GM12864 (cell line): ENCODE measurements around the gene KSR1.
"Not testable (repeated sequence)": the region's sequence is repeated elsewhere in the genome, so short reads cannot be mapped to it uniquely, and the experiment has no call there.

Source experiments
- DNase-seq: peaks from one replicate; pipeline ENCODE4 v3.0.0-alpha.2; 2011; ENCODE audit warnings: low read depth
- H3K4me3 ChIP-seq: 2 replicates; pipeline ENCODE4 v1.5.1; 2011; ENCODE audit warnings: mild to moderate bottlenecking, low read depth, low read length, control low read depth
- TF ChIP-seq, protein P1 (sequence below): IDR thresholded peaks from 2 replicates; pipeline ENCODE4 v1.5.1; 2011; ENCODE audit warnings: low read depth, mild to moderate bottlenecking, moderate library complexity, low read length, control low read depth, inconsistent platforms; ENCODE audit errors: missing control alignments

KSR1 gene

DNA sequence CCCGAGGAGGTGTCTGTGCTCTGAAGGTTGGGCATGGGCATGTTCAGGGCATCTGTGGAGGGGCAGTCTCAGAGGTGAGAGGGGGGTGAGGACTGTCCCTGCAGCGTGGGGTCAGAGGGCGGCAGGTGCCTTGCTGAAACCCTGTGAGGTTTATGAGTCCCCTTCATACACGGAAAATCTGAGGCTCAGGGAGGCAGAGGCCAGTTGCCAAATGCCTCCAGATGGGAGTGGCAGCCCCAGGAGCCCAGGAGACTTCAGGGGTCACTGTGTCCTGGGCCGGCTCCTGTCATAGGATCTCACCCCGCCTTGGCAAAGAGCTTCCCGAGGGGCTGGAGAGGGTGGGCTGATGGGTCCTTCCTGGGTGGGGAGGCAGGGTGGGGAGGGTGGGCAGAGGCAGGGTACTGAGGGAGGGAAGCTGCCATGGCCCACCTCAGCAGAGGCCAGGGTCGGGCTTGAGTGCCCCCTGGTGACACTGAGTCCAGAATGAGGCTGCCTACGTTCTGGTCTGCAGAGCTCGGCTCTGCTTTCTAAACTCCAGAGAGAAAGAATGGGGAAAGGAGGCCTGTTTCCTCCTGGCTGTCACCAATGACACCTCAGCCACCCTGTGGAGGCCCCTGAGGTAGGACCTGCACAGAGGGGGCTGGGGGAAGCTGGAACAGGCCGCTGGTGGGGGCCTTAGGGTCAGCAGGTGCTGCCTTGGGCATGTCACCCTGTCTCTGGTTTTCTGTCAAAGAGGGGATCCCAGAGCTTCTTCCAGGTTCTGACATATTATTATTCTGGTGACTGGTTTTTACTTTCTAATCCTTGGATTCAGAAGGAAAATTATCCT, 175.9 kb downstream of the KSR1 start:
- H3K4me3 ChIP-seq: peak overlapping the region; percentile 66
- TF ChIP-seq, protein P1, sequence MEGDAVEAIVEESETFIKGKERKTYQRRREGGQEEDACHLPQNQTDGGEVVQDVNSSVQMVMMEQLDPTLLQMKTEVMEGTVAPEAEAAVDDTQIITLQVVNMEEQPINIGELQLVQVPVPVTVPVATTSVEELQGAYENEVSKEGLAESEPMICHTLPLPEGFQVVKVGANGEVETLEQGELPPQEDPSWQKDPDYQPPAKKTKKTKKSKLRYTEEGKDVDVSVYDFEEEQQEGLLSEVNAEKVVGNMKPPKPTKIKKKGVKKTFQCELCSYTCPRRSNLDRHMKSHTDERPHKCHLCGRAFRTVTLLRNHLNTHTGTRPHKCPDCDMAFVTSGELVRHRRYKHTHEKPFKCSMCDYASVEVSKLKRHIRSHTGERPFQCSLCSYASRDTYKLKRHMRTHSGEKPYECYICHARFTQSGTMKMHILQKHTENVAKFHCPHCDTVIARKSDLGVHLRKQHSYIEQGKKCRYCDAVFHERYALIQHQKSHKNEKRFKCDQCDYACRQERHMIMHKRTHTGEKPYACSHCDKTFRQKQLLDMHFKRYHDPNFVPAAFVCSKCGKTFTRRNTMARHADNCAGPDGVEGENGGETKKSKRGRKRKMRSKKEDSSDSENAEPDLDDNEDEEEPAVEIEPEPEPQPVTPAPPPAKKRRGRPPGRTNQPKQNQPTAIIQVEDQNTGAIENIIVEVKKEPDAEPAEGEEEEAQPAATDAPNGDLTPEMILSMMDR: peak; percentile 33
- DNase-seq: no peak

DNA sequence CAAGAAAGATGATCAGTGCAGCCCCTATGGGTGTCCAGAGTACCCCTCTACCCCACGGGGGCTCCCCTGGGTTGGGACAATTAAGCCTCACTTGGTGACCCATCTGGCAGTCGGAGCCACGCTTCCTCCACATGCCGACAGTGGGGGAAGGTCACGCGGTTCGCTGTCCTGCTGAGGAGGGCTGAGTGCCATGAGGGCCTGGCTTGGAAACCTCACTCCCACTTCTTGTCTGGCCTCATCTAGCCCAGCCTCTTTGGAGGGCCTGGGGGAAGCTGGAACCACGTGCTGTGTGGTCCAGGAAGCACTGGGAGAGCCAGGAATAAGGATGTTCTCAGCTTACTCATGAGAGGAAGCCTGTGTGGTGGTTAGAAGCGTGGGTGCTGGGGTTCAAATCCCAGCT, 176.5 kb downstream of the KSR1 start:
- DNase-seq: not testable (repeated sequence)

DNA sequence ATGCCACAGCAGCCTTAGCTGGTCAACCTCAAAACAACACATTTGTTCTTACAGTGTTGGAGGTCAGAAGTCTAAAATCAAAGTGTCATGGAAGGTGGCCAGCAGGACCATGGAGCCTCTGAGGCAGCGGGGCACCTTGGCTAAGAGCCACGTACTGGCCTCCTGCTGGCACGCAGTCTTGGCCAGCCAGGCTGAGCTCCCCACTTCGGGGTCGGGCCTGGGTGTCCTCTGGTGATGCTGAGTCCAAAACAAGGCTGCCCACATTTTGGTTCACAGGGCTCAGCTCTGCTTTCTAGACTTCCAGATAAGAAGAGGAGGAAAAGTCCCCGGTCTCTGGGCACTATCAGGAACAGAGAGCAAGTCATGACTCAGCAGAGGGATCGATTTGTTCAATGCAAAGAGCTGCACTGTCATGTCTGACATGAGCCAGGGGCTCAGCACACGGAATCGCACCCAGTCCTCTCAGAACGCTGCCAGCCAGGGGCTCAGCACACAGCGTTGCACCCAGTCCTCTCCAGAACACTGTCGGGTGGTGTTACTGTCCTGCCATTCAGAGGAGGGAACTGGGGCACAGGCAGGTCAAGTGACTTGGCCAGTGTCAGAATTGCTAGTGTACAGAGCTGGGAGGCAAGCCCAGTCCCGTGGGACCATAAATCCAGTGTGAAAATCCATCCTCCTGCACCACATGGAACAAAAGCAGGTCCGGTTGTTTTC, 177.2 kb downstream of the KSR1 start:
- no peak for DNase-seq
- H3K4me3 ChIP-seq: no peak overlapping the region
- TF ChIP-seq, protein P1: no peak

More for the DNA sequence above, 176.5 kb downstream of the KSR1 start:
- peak overlapping the region; percentile 66 for H3K4me3 ChIP-seq

DNA sequence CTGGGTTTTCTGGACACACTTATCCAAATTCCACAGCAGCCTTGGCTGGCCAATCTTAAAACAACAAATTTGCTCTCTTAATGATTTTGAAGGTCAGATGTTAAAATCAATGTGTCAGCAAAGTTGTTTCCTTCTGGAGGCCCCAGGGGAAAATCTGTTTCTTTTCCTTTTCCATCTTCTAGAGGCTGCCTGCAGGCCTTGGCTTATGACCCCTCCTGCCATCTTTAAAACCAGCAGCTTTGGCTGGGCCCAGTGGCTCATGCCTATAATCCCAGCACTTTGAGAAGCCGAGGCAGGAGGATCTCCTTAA, 177.7 kb downstream of the KSR1 start:
- DNase-seq: no peak
- no peak overlapping the region for H3K4me3 ChIP-seq
- TF ChIP-seq, protein P1: no peak

DNA sequence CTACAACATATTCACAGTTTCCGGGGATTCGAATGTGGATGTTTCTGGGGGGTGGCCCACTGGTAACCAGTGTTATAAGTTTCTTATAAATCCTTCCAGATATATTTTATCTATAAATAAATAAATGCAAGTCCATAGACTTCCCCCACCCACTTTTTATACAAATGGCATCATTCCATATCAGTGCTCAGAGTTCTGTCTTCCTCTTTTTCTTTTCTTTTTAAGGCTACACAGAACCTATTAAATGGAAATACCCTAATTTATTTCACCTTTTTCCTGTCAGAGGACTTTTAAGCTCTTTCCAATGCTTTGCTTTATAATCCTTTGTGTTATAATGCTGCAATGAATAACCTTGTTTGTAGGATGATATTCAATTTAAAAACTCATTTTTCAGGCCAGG, 178.5 kb downstream of the KSR1 start:
- DNase-seq: no peak
- no peak overlapping the region for H3K4me3 ChIP-seq
- TF ChIP-seq, protein P1: no peak

DNA sequence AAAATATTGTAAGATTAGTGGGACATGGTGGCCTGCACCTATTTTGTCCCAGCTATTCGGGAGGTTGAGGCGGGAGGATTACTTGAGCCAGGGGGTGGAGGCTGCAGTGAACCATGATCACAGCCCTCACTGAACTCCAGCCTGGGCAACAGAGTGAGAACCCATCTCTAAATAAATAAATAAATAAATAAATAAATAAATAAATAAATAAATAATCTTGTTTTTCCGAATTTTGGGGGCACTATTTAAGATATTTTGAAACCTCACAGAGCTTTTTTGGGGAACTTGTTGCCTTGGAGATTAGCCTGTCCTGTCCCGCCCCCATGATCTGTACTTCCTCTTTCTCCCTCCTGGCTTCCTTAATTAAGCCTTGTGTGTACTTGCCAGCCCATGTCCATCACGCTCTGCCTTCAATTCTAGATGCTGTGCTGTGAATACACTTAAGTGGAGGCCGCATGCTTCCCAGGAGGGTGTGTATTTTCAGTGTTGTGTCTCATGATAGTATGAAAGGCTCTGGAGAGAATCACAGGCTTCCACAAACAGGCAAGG, 179.1 kb downstream of the KSR1 start:
- DNase-seq: peak; percentile 29
- TF ChIP-seq, protein P1: no peak
- H3K4me3 ChIP-seq: no peak overlapping the region

DNA sequence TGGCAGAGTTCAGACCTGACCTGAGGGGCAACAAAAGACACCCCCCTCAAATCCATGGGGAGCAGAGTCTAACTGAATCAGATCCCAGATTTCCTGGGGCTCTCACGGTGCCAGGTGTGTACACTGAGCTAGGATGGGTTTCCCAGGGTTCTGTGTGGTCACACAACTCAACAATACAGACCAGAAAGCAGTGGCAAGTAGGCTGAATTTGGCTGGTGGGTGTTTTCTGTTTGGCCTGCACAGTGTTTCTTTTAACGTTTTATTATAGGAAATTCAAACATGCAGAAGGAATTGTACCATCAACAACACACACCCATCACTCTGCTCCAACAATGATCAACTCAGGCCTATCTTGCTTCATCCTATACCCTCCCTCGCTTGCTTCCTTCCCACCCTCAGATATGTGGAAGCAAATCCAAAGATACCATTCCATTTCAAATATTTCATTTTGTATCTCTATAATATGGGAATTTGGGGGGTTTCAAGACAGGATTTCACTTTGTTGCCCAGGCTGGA, 179.8 kb downstream of the KSR1 start:
- H3K4me3 ChIP-seq, DNase-seq: not testable (repeated sequence)

DNA sequence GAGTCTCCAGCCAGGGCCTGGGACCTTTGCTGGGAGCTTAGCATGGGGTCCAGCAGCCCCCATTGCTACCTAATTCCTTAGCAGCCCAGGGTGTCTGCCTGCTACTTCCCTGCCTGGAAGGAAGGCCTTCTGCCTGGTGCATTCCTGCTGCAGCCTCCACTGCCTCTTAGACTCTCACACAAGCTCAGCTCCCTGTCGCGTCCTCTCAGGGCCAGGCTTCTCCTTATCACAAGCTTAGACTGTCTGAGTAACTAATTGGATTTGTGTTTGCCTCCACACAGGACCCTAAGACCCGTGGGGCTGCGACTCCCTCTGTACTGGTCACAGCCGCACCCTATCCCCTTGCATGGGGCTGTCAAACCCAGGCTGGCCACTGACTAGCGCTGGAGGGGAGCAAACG, 181.6 kb downstream of the KSR1 start:
- DNase-seq, H3K4me3 ChIP-seq: not testable (repeated sequence)

DNA sequence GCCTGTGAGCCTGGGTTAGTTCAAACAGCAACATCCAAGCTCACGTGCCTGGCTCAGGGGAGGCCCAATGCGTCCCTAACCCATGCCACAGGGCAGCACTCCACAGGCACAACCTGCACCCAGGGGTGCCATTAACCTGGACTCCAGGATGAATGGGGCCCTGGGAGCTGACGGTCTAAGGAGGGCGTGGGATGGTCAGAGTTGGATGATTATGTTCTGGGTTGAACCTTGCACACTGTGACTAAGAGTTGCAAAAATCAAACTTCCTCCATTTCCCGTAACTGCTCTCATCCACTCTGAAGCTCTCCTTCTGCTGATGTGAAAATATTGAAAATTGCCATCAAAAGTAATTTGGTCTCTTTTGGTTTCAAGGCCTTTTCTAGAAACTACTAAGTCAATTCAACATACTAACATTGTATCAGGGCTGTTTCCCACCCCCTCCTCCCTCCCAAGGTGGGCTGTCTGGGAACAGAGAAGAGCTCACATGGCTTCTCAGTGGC, 182.2 kb downstream of the KSR1 start:
- not testable (repeated sequence) for DNase-seq, H3K4me3 ChIP-seq
